Fibroblast of mammary gland (primary cell): ENCODE data around the gene PARD3B.

Experiments used
- DNase-seq: peaks from one replicate; pipeline ENCODE4 v3.0.0-alpha.2; 2010; ENCODE audit warnings: low read depth
- H3K4me3 ChIP-seq: 2 replicates; pipeline ENCODE4 v1.5.1; 2011; ENCODE audit warnings: low read depth, mild to moderate bottlenecking, low read length, moderate library complexity; ENCODE audit not compliant: control insufficient read depth
- CTCF ChIP-seq: conservative IDR thresholded peaks from 2 replicates; pipeline ENCODE4 v1.5.1; 2011; ENCODE audit warnings: low read depth, low read length, inconsistent platforms; ENCODE audit not compliant: control insufficient read depth, insufficient read depth

Gene PARD3B

GRCh38 chr2:204869132-204869823 lies 324.0 kb downstream of the PARD3B start:
- DNase-seq = peak; percentile 40
- TF ChIP-seq CTCF = no peak
- no peak overlapping the region for H3K4me3 ChIP-seq

- no peak for DNase-seq
- H3K4me3 ChIP-seq = no peak overlapping the region
- TF ChIP-seq CTCF = no peak
Observed at GRCh38 chr2:204870053-204870452, 324.8 kb downstream of the PARD3B start.

GRCh38 chr2:204871231-204871953 lies 326.1 kb downstream of the PARD3B start:
- peak; percentile 61 for DNase-seq
- H3K4me3 ChIP-seq = no peak overlapping the region
- peak; percentile 44 for TF ChIP-seq CTCF

- TF ChIP-seq CTCF = no peak
- DNase-seq = no peak
- no peak overlapping the region for H3K4me3 ChIP-seq
Observed at GRCh38 chr2:204876311-204876710, 331.0 kb downstream of the PARD3B start.

- no peak overlapping the region for H3K4me3 ChIP-seq
- no peak for TF ChIP-seq CTCF
- no peak for DNase-seq
Observed at GRCh38 chr2:204877691-204878090, 332.4 kb downstream of the PARD3B start.

GRCh38 chr2:204880928-204881327 lies 335.7 kb downstream of the PARD3B start:
- no peak for DNase-seq
- H3K4me3 ChIP-seq = no peak overlapping the region
- no peak for TF ChIP-seq CTCF

- no peak for TF ChIP-seq CTCF
- H3K4me3 ChIP-seq = no peak overlapping the region
- no peak for DNase-seq
Observed at GRCh38 chr2:204881655-204882054, 336.4 kb downstream of the PARD3B start.
